ENCODE results near the gene RSU1. TPM values are rescaled to one million over a fixed set of nuclear protein-coding genes. Genes with fewer than 3 reads are reported as not detected.

The RSU1 gene
- total and polyA plus RNA-seq, 2 of the 13 experiments (the other 11 are each of a cell fraction or from before 2014, with no cell fraction given), result 32.3 to 35.1 TPM

GRCh38 chr10:16727666-16728065 is 89.6 kb downstream of the RSU1 start:
- ATAC-seq (no peak), FAIRE-seq (no peak), DNase-seq (ENCODE audit: low spot score) (no peak)
- in situ Hi-C loops (cut with HindIII; ENCODE audit: extremely low pct_ligation_motif_present, low pct_unique_long_range_greater_than_20kb) (no loop called here), intact Hi-C loops (cut with micrococcal nuclease; ENCODE audit: unreplicated experiment) (no loop called here)
- no peak overlapping the region for H3K4me2 ChIP-seq (ENCODE audit: low read depth, low read length)
- over 99% methylated on average over 8 of the region's 8 CpGs for WGBS (ENCODE audit: low lambda C conversion rate)
- no peak overlapping the region for H3K27ac ChIP-seq (ENCODE audit: extremely low read length, insufficient read depth, low read length)
- no peak overlapping the region for H3K4me3 ChIP-seq (replicated peaks in 1 of 3; ENCODE audit: insufficient read depth in 1 of 3, low read depth in 2 of 3, low read length in 3 of 3)
- no peaks in the 10 kb centered on the region for H3K4me1 ChIP-seq (ENCODE audit: insufficient read depth, low read length)
- BruUV-seq (replicated peaks), result no TSS peak
- CTCF ChIA-PET (ENCODE audit: low intra/inter-chr PET ratio, low total read pairs), result no interaction called here
- H3K79me2 ChIP-seq (ENCODE audit: insufficient read depth, low read length), result no peaks in the 10 kb centered on the region
- no peaks in the 10 kb centered on the region for H4K20me1 ChIP-seq (ENCODE audit: insufficient read depth, low read length)
- H3K9me3 ChIP-seq (ENCODE audit: low read length), result no peaks in the 10 kb centered on the region
- H3K36me3 ChIP-seq (replicated peaks in 1 of 2; ENCODE audit: control insufficient read depth in 1 of 2, insufficient read depth in 2 of 2, low read length in 2 of 2), result no peaks in the 10 kb centered on the region
- no peak overlapping the region for H2AFZ ChIP-seq (ENCODE audit: low read length)
- POLR2A ChIA-PET, result no interaction called here
- H3K27me3 ChIP-seq (ENCODE audit: control insufficient read depth in 1 of 2, insufficient read depth in 2 of 2, low read length in 2 of 2), result no peaks in the 10 kb centered on the region
- no peak overlapping the region for H3K9ac ChIP-seq (ENCODE audit: insufficient read depth, low read depth, low read length)
- TF ChIP-seq ZNF484 (CRISPR knock-in tag; IDR thresholded peaks at IDR 0.05; ENCODE audit: borderline replicate concordance, low read depth) (no peak), ZNF101 (CRISPR knock-in tag; IDR thresholded peaks at IDR 0.05; ENCODE audit: borderline replicate concordance, low read depth) (no peak), POGZ (CRISPR knock-in tag; IDR thresholded peaks at IDR 0.05) (no peak), ZNF383 (CRISPR knock-in tag; IDR thresholded peaks at IDR 0.05; ENCODE audit: borderline replicate concordance) (no peak), NFE2L2 (IDR thresholded peaks at IDR 0.05; ENCODE audit: low read length) (no peak), NFYC (CRISPR knock-in tag; IDR thresholded peaks at IDR 0.05) (no peak), SYNCRIP (IDR thresholded peaks at IDR 0.05; ENCODE audit: insufficient read depth, low read depth, low read length) (no peak), MXD4 (CRISPR knock-in tag; IDR thresholded peaks at IDR 0.05) (no peak), NCOA5 (CRISPR knock-in tag; IDR thresholded peaks at IDR 0.05) (no peak), ZSCAN12 (CRISPR knock-in tag; IDR thresholded peaks at IDR 0.05) (no peak), ZNF510 (CRISPR knock-in tag; IDR thresholded peaks at IDR 0.05; ENCODE audit: low read depth) (no peak), NAIF1 (CRISPR knock-in tag; IDR thresholded peaks at IDR 0.05; ENCODE audit: borderline replicate concordance) (no peak), XBP1 (CRISPR knock-in tag; IDR thresholded peaks at IDR 0.05) (no peak)

Data from HepG2 (cell line).